HG03558 (cell line): ENCODE results near the gene THUMPD3.
A peak's percentile ranks its signal among the peaks of the same experiment; 100 is the strongest.

Experiments
- ATAC-seq: cut with Tn5 transposase; IDR thresholded peaks from one replicate; pipeline ENCODE4 v1.9.1; 2021; ENCODE audit warnings: moderate number of reproducible peaks; ENCODE audit not compliant: unreplicated experiment; ENCODE audit errors: extremely low read depth

THUMPD3 gene

DNA sequence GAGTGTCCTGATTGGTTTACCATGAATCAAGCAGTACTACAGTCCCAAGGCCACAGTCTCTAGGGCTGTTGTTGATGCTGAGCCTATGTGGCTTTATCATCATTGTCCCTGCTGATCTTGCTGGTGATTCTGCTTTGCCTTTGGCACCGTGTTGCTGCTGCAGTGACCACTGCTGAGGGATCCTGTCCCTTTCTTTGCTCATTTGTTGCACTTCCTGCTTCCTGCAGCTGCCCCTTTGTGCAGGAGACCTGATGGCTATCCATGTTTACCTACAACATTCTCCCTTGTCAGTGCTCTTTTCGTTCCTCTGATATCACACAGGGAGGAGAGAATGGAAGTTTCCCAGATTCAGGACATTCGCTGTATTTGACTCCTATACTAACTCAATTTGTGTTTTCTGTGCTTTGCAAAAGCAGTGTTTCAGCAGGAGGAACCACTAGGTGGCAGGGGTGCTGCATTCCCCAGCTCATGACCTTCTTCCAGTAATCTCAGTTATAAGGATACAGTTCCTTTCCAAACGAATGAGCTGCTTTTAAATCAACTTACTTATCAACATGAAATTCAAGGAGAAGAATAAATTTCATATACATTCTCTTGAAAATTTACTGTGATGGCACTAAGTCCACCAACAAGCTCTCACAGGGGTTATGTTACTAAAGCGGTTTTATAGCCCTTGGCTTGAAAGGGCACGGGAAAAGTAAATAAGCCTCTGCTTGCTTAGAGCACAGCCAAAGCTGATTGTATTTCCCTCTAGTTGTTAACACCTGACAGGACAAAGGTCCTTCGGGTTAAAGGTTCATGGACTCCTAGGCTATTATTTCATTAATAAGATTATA, 9.7 kb upstream of the THUMPD3 start:
- ATAC-seq: no peak

DNA sequence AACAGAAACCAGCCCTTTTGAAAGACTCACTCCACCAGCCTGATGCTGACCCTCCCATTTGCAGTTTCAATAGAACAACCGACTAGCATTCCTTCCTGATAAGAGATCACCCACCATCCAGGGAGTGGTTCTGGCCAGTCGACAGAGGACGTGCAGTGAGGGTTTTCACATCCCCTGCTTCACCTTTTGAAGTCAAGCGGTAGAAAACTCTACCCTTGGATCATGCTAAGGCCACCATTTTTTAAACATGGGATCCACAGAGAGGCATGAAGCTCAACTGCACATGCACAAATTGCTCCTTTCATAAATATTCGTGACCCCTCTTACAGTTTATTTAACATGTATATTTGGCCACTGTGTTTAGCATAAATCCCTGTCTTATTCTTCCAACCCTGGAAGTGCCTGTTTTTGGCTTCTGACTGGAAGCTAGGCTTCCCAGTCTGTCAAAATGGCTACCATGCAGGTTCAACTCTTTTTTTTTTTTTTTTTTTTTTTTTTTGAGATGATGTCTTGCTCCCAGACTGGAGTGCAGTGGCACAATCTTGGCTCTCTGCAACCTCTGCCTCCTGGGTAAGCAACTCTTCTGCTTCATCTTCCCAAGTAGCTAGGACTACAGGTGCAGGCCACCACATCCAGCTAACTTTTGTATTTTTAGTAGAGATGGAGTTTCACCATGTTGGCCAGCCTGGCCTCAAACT, 1.0 kb upstream of the THUMPD3 start:
- no peak for ATAC-seq

DNA sequence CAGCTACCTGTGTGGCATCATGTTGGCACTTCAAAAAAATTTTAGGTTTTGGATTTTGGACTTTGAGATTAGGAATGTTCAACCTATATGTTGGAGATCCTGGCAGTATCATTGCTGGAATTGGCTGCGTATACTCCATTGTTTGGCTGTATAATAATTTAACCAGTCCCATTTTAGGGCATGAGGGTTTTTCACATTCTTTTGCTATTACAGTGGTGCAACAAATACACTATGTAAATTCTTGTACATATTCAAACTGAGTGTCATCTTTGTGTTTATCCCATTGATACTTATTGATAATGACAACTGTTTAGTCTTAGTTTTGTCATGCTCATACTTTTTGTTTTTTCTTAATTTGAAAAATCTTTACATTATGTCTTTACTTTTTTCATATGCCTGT, 6.7 kb downstream of the THUMPD3 start:
- no peak for ATAC-seq

DNA sequence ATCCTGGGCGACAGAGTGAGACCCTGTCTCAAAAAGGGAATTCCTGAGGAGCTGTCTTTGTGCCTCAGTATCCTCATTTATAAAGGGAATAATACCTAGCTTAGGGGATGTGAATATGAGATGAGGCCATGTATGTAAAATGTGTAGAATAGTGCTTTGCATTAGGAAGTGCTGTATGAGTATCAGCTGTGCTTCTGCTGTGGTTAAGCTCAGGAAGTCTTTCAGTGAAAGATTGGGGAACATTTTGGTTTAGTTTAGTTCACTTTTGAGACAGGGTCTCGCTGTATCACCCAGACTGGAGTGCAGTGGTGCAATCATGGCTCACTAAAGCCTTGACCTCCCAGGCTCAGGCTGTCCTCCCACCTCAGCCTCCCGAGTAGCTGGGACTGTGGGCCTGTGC, 10.6 kb downstream of the THUMPD3 start:
- no peak for ATAC-seq

DNA sequence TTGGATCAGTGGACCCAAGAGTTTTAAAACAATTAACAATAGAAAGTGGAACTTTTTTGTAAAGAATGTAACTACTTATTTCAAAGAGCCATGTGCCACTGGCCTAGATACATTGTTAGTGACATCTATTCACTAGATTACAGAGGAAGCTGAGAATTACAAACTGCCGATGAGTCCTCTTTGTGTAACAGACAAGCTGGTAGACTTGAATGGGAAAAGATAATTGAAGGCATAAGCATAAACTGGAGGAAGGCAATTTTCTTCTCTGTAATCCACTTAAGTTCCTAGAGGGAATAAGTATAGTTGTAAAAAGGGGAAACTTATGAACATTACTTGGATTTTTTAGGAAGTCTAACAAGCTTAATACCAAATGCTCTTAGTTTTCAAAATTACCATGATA, 15.1 kb downstream of the THUMPD3 start:
- no peak for ATAC-seq

DNA sequence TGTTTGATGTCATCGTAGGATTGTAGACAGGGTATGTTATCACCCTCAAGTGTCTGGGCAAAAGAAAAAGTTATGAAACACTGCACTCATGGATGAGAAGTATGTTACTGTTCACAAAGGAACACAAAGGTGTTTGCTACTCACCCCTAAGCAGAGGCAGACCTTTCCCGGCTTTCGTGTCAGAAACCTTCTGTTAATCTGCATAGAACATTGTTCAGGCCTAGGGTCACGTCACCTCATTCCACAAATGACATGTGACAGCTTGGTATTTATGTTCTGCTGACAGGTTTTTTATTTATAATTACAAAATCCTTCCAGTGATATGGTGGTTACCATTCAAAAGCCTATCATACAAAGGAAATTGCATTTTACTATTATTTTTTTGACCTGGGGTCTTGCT, 16.5 kb downstream of the THUMPD3 start:
- ATAC-seq: no peak

DNA sequence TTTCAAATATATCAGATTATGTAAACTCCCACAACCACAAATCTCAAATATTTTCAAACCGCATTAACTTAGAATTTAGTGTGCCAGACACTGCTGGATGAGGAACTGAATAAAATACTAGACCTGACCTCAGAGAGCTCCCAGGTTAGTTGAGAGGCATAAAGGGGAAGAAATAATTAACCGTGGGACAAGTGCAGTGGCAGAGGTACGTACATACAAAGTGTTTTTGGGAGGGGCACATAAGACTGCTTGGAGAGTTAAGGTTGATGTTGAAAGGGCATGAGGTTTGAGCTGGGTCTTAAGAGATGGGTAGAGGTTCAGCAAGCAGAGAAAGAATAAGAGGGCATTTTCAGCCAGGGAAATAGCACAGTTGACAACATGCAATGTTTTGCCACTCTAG, 17.2 kb downstream of the THUMPD3 start:
- no peak for ATAC-seq

DNA sequence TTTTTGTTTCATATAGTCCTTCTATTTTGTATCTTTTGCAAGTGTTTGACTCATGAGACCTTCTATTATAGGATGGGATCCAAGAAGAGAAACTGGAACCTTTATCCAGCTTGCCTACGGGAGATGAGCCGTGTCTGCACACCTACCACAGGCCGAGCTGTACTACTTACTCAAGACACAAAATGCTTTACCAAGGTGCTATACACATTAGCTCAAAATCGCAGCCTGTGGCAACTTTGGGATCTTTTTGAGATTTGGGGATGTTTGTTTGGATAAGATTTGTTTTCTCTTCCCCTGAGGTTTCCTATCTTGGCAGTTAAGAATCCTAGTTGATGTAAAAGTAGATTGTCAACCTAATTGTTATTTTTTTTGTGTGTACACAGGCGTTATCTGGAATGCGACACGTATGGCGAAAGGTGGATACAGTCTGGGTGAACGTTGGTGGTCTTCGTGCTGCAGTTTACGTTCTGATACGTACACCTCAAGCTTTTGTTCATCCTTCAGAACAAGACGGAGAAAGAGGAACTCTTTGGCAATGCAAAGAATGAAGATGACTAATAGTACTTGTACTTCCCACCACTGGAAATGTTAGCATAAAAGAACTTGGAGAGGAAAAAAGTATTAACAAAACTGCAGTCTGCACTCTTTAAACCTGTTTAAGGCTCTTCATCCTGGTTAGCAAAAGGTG, 21.4 kb downstream of the THUMPD3 start:
- ATAC-seq: no peak

DNA sequence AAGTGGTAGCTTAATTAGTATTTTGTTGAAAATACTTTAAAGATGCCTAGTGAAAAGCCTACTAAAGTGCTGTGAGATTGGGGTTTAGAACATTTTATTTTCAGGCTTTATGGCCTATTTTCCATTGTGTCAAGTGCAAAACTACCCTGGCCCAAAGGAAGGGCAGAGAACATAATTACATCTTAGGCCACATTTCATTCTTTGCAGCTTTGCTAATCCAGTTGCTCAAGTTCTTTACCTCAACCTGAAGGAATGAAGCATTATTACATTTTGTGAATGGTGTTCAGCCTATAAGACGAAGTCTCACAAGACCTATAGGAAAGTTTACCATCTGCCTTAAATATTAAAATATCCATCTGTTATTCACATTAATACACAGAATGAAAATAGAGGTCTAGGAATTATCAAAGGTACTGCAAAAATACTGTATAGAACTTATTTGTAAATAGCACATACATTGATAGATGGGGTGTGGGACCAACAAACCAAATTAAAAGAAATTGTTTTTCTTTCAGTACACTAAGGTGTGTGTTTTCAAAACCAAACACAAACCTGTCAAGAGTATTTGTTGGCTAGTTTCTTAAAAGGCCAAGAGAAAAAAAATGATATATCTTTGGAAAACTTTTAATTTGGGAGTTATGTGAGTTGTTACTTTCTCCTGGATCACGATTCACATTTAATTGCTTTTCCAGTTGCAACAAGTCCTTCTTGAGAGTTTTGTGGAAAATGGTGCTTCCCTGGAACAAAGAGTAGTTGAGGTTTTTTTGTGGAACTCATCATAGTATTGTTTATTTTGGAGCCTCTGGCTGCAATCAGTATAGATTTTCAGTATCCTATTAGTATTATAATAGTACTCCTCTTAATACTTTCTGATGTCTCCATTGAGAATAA, 22.6 kb downstream of the THUMPD3 start:
- no peak for ATAC-seq

DNA sequence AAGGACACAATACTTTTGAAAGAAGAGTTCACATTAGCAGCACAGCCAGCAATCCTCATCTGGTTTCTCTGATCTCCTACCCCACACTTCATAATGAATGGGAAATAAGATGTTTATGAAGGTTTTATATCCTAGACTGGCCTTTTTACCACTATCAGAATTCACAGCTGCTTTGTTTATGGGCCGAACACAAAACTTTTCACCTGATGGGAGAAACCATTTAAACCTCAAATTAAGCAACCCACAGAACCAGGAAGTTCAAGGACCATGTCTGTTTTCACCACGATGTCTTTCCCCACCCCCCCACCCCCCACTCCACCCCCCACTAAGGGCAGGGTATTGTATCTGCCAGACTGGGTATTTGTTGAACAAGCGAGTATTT, 23.2 kb downstream of the THUMPD3 start:
- no peak for ATAC-seq

DNA sequence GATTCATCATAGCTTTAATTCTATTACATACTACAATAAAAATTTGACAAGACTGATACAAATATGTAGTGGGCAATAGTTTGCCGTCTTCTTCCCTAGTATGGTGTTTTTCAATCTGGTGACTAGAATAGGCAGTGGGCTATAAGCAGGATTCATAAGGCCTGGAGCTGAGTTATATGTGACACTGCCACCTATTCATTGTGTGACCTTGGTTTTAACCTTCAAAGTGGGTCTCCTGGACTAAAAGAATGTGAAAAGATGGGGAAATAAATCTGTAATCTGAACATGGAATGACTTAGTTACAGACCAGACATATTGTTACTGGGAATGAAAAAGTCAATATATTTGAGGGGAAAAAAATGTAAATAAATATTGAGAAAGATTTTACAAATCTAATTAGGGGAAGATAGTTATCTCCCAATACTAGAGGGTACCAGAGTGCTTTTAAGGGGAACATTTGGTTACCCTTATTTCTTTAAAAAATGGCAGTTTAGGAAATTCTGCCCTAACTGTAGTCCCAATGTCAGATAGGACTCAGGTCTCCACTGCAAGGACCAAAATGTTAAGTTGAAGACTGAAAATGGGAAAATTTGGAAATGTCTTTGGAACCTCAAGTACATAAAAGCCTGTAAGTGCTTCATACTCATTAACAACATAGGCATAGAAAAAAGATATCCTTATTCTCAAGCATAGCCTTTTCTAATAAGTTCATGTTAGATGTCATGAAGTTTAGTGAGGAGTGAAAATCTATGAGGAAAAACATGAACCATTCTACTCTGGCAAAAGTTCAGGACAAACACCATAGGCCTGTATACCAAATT, 23.9 kb downstream of the THUMPD3 start:
- ATAC-seq: no peak

DNA sequence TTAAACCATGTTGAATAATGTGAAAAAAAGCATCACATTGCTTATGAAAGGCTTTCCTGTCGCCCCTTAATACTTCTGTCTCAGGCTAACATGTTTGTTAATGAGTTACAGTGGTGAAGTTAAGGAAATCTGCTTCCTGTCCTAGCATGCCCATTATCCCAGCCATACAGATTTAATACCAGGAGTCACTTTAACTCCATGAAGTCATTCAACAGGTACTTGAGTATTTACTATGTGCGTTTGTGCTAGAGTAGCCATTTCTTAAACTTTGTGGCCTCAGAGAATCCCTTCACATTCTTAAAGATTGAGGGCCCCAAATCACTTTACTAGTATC, 24.4 kb downstream of the THUMPD3 start:
- ATAC-seq: no peak

DNA sequence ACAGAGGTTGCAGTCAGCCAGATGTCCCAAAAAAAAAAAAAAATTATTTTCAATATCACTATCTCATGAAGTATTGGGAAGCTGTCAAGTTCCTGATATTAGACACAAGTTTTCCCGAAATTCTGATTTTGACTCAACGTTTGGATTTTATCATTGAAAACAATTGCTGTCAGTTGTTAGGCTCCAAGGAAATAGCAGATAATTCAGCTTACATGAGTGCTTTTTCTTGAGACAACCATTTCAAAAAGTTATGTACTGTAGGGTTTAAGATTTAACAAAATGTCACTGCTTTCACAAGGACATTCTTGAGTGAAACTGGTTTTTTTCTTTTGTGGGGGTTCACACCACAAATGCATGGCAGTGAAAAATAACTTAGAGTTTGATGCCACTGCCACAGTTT, 25.3 kb downstream of the THUMPD3 start:
- no peak for ATAC-seq

DNA sequence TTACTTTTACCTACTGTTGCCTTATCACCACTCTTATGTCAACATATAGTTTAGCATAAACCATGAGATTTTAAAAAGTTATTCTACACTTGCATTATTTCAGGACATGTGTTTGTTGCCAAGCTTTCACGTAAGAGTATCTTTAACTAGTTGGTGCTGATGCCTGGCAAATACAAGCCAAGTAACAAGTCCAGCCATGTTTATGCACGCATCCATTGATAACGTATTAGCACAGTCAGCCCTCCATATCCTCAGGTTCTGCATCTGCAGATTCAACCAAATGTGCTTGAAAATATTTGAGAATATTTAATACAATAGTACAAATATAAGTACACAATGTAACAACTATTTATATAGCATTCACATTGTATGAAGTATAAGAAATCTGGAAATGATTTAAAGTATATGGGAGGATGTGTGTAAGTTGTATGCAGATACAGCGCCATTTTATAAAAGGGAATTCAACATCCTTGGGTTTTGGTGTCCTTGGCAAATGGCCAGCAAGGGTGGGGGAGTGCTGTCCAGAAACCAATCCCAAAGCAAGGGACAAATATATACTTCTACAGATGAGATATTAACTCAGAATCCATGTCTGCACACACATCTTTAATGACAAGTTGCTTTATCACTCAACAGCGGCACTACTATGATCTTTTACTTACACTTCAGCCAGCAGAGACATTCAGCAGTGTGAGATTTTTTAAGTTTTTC, 25.9 kb downstream of the THUMPD3 start:
- ATAC-seq: no peak

DNA sequence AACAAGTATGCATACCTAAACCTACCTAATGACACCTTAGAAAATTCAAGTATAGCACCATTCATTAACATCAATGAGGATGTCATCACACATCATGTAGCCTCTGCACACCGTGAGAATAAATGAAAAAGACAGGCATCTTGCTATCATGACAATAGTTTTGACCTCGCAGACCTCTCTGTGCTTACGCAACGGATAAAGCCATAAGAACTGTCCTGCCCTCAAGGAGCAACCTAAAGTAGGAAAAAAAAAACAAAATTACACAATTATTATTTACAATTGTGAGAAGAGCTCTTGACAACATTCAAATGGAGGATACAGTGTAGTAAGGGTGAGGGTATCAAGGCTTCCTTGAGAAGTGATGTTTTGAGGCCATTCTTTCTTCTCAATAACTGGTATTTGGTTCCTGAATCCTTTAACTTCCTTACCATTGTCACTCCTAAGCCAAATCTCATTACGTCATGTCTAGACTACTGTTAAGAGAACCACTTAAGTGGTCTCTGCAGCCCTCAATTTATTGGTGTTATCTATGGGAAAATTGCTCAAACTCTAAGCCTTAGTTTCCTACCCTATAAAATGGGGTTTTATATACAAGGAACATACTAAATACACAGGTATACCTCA, 27.5 kb downstream of the THUMPD3 start:
- ATAC-seq: no peak

DNA sequence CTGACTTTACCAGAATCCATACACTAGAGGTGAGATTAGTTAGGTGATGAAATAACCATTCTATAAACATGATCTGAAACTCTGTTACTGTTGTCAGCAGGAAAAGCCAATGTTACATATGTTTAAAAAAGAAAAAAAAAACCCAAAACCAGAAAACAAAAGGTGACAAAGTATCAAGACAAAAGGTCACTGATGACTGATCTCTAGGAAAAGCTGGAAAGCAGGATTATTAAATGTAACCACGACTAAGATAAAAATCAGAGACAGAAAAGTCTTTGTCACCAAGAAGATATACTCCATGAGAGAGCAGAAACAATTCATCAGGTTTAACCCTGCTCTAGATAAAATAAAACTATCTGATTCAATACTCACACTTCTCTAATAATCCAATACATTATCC, 29.2 kb downstream of the THUMPD3 start:
- ATAC-seq: no peak

DNA sequence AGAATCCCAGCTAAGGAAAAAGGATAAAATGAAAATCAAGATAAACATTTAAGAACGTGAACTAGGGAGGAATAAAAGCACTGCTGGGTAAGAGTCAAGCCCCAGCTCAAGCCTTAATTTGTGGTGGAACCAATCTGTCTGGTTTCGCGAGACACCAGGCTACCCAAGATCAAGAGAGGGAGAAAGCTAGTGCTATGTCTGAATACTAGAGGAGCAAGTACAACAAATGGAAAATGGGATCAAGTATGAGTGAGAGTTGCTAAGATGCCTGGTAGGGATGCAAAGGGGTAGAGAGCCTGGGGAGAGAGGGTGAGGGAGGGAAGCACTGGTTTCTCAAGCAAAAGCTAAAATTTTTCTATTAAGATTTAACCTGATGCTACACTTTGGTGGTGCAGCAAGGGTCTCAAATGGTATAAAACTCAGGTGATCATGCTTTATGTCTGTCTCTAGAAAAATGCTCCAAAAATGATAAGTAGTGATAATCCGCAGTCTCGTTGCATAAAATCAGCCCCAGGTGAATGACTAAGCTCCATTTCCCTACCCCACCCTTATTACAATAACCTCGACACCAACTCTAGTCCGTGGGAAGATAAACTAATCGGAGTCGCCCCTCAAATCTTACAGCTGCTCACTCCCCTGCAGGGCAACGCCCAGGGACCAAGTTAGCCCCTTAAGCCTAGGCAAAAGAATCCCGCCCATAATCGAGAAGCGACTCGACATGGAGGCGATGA, 32.9 kb downstream of the THUMPD3 start:
- ATAC-seq: no peak

DNA sequence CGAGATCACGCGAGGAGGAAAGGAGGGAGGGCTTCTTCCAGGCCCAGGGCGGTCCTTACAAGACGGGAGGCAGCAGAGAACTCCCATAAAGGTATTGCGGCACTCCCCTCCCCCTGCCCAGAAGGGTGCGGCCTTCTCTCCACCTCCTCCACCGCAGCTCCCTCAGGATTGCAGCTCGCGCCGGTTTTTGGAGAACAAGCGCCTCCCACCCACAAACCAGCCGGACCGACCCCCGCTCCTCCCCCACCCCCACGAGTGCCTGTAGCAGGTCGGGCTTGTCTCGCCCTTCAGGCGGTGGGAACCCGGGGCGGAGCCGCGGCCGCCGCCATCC, 33.4 kb downstream of the THUMPD3 start:
- peak; percentile 3 for ATAC-seq
